A549 (cell line): ENCODE results near the gene SHANK3. TPM values are rescaled to one million over a fixed set of nuclear protein-coding genes. Genes with fewer than 3 reads are reported as not detected.
"Not testable (repeated sequence)": the region's sequence is repeated elsewhere in the genome, so short reads cannot be mapped to it uniquely, and the experiment has no call there.

Experiments used
- ATAC-seq, 2 experiments: fragments of 200-7000 bp in 1 of 2; fragments of >200 bp in 1 of 2; cut with Nextera tagmentation in 1 of 2; cut with Tn5 transposase in 1 of 2; 3 replicates each; pipeline versions ENCODE4 v1.8.0 to v1.9.1; 2018 to 2020; ENCODE audit warnings: mild to moderate bottlenecking in 1 of 2, moderate library complexity in 1 of 2
- CTCF ChIA-PET: fragments of 300-600 bp; sonication (Branson Sonifier 250); formaldehyde crosslinking; extraction: SDS; loops from one replicate; lab custom pipeline; 2021; ENCODE audit warnings: antibody characterized with exemption, inconsistent platforms; lab: Yijun Ruan, JAX
- POLR2A ChIA-PET: fragments of 350-600 bp; formaldehyde crosslinking; extraction: SDS; loops from one replicate; lab custom pipeline; 2021; ENCODE audit warnings: antibody characterized with exemption, inconsistent platforms; lab: Yijun Ruan, JAX
- DNase-seq, 2 experiments: peaks; one replicate each; pipeline versions ENCODE4 v3.0.0 to v3.0.0-alpha.2; 2011 to 2016; ENCODE audit warnings: low read depth in 1 of 2, low spot score in 1 of 2
- FAIRE-seq: peaks from 2 replicates; lab custom pipeline; 2011; peaks lifted over from hg19 to GRCh38; lab: Jason Lieb, UNC
- H3K27ac ChIP-seq, 2 experiments: fragments of >200 bp; sonication (Bioruptor Twin); formaldehyde crosslinking; 3 replicates each; pipeline ENCODE4 v1.5.1; 2016 to 2017
- H3K4me1 ChIP-seq: fragments of >200 bp; sonication (Bioruptor Twin); formaldehyde crosslinking; 3 replicates; pipeline ENCODE4 v1.6.1; 2016
- H3K4me2 ChIP-seq: fragments of >200 bp; sonication (Bioruptor Twin); formaldehyde crosslinking; 3 replicates; pipeline ENCODE4 v1.6.1; 2016
- H3K4me3 ChIP-seq: fragments of >200 bp; sonication (Bioruptor Twin); formaldehyde crosslinking; 3 replicates; pipeline ENCODE4 v1.5.1; 2016
- H3K9me3 ChIP-seq: fragments of >200 bp; sonication (Bioruptor Twin); formaldehyde crosslinking; 3 replicates; pipeline ENCODE4 v1.6.1; 2016
- CEBPB ChIP-seq, 2 experiments: fragments of >200 bp in 1 of 2; sonication (Bioruptor Twin) in 1 of 2; formaldehyde crosslinking in 1 of 2; IDR thresholded peaks; 2 replicates each; pipeline ENCODE4 v1.6.1; 2012 to 2016
- FOSL2 ChIP-seq, 2 experiments: fragments of 450-650 bp in 1 of 2; fragments of >200 bp in 1 of 2; sonication (Bioruptor Twin) in 1 of 2; formaldehyde crosslinking; IDR thresholded peaks; 2 replicates each; pipeline versions ENCODE4 v1.5.0 to v1.6.1; 2016 to 2020; ENCODE audit warnings: mild to moderate bottlenecking in 1 of 2, moderate library complexity in 1 of 2
- GATA3 ChIP-seq: IDR thresholded peaks from 2 replicates; pipeline ENCODE4 v1.6.1; 2012; ENCODE audit warnings: borderline replicate concordance
- HDAC2 ChIP-seq: fragments of 200-600 bp; sonication (generic); IDR thresholded peaks from 2 replicates; pipeline ENCODE4 v1.6.1; 2016
- HOXB13 ChIP-seq: fragments of 250-450 bp; sonication (Bioruptor Pico); IDR thresholded peaks from 2 replicates; pipeline ENCODE4 v1.5.0; 2020; ENCODE audit warnings: low read depth, mild to moderate bottlenecking, moderate library complexity
- JUN ChIP-seq, 2 experiments: fragments of >200 bp; sonication (Bioruptor Twin); formaldehyde crosslinking; IDR thresholded peaks; 2 replicates in 1 of 2; 3 replicates in 1 of 2; pipeline ENCODE4 v1.6.1; 2016 to 2017
- JUNB ChIP-seq: fragments of >200 bp; sonication (Bioruptor Twin); formaldehyde crosslinking; IDR thresholded peaks from 2 replicates; pipeline ENCODE4 v1.6.1; 2016
- KDM1A ChIP-seq: fragments of 200-600 bp; sonication (generic); IDR thresholded peaks from 2 replicates; pipeline ENCODE4 v1.6.1; 2016; ENCODE audit warnings: low read depth, mild to moderate bottlenecking
- POLR2A ChIP-seq: IDR thresholded peaks from 2 replicates; pipeline ENCODE4 v1.6.1; 2012; ENCODE audit warnings: mild to moderate bottlenecking, low read length
- RCOR1 ChIP-seq: fragments of 150-350 bp; IDR thresholded peaks from 2 replicates; pipeline ENCODE4 v1.6.1; 2014; ENCODE audit warnings: antibody characterized with exemption, low read length, low read depth
- RFX5 ChIP-seq: fragments of 450-650 bp; IDR thresholded peaks from 2 replicates; pipeline ENCODE4 v1.7.1; 2014; ENCODE audit warnings: antibody characterized with exemption, mild to moderate bottlenecking, moderate library complexity
- RNF2 ChIP-seq: fragments of 200-600 bp; sonication (generic); IDR thresholded peaks from 2 replicates; pipeline ENCODE4 v1.6.1; 2016; ENCODE audit warnings: low read depth, mild to moderate bottlenecking, antibody characterized with exemption, moderate library complexity, borderline replicate concordance
- SREBF2 ChIP-seq: fragments of 450-650 bp; IDR thresholded peaks from 2 replicates; pipeline ENCODE4 v1.6.1; 2014; ENCODE audit warnings: mild to moderate bottlenecking, moderate library complexity
- ZNF302 ChIP-seq: fragments of 250-450 bp; sonication (Bioruptor Pico); IDR thresholded peaks from 2 replicates; pipeline ENCODE4 v1.9.0; 2021; ENCODE audit warnings: inconsistent platforms, mild to moderate bottlenecking, moderate library complexity
- WGBS: methylation state at CpG from one replicate; pipeline ENCODE4 v1.1.6; 2017; ENCODE audit errors: missing lambda C conversion rate; 5-methylcytosine and 5-hydroxymethylcytosine counted together
- polyA plus RNA-seq, 4 experiments: library from polyadenylated mRNA; depleted of rRNA in 3 of 4; stranded (reverse); fragments of >200 nt; fragmentation: RNase III in 1 of 4; extraction: RNeasy Plus Mini Kit Qiagen cat#74134 plus additional on column Dnase treatment in 1 of 4; gene quantifications; 2 replicates in 3 of 4; 3 replicates in 1 of 4; pipeline ENCODE4 v1.2.3, GENCODE V29; 2011 to 2017
- TF ChIP-seq, protein P1 (sequence below): fragments of >200 bp; sonication (Bioruptor Twin); formaldehyde crosslinking; IDR thresholded peaks from 2 replicates; pipeline ENCODE4 v1.6.1; 2016
- TF ChIP-seq, protein P2 (sequence below): fragments of >200 bp; sonication (Bioruptor Twin); formaldehyde crosslinking; IDR thresholded peaks from 3 replicates; pipeline ENCODE4 v1.5.1; 2016

Gene SHANK3
- polyA plus RNA-seq, 2 of the 4 experiments (the other 2 are of a cell fraction): 0.53 to 2.4 TPM

GRCh38 chr22:50640857-50641647 is 31.6 kb upstream of the SHANK3 start:
- Histone ChIP-seq H3K4me3 (no peak overlapping the region), H3K27ac (no peak overlapping the region), H3K4me2 (no peak overlapping the region), H3K9me3 (no peaks in the 10 kb centered on the region), H3K4me1 (no peaks in the 10 kb centered on the region)
- CTCF ChIA-PET: interaction anchor here (1.1 kb wide), 1 partner anchor 84 kb away, joined by 3 read pairs; no protein-coding TSS in a partner anchor
- FAIRE-seq (no peak), DNase-seq (no peak), ATAC-seq (no peak)
- 78% methylated on average over 11 of the region's 15 CpGs for WGBS
- POLR2A ChIA-PET: no interaction called here
- TF ChIP-seq, protein P1, sequence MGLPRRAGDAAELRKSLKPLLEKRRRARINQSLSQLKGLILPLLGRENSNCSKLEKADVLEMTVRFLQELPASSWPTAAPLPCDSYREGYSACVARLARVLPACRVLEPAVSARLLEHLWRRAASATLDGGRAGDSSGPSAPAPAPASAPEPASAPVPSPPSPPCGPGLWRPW: no peak
- TF ChIP-seq HOXB13 (no peak), GATA3 (no peak), RFX5 (no peak), FOSL2 (IDR thresholded peaks at IDR 0.05) (no peak), FOSL2 (CRISPR knock-in tag; IDR thresholded peaks at IDR 0.05) (no peak), POLR2A (no peak), RCOR1 (no peak), JUNB (no peak)

DNA sequence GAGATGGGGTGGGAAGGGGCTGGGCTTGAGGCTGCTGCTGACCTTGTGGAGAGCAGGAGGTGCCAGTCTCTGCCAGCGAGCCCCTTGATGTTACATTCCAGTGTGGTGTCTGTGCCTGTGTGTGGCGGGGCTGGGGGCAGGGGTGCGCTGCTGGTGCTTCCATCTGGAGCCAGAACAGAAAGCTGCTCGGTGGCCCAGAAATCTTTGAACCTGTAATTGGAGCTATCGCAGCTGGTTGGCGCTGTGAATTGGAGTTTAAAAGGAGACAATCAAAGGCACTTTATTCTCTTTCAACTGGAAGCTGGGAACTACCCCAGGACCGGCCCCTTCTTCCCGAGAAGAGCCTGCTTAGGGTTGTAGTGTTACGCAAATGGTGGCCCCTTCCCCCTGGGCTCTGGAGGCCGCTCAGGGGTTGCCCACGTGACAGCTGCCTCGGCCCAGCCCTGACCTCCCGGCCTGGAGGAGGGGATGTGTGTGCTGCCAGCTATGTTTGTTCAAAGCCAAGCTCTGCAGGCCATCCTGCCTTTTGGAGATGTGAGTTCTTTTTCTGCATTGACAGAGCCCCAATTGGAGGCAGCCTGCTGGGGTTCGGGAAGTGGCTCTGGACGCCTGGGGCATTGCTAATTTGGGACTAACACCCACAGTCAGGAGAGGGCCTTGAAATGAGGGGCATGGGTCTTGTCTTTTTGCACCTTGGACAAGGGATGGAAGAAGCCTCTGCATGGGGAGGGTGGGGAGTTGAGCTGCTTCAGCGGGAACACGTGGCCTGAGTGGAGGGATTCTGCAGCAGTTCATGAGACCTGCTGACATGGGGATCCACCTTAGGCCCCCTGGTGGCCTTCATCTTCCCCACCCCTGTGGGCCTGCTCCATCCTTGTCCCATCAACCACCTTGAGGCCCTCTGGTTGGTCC is 30.7 kb upstream of the SHANK3 start:
- peak in 1 of 2 experiments; percentile 60; a peak in 3 of 6 replicates for ATAC-seq
- CTCF ChIA-PET: interaction anchor here (0.8 to 1.2 kb wide), 2 partner anchors 13 to 22 kb away, joined by 3 read pairs; no protein-coding TSS in a partner anchor
- no peak for FAIRE-seq
- Histone ChIP-seq H3K4me2 (no peak overlapping the region), H3K4me1 (no peaks in the 10 kb centered on the region), H3K27ac (no peak overlapping the region), H3K4me3 (no peak overlapping the region), H3K9me3 (peaks cover 5% of the 10 kb centered on the region; the same call in 1 of the 3 replicates)
- TF ChIP-seq RCOR1: no peak
- no peak for TF ChIP-seq RNF2
- TF ChIP-seq HDAC2: no peak
- no peak for TF ChIP-seq CEBPB (IDR thresholded peaks at IDR 0.05)
- TF ChIP-seq ZNF302 (CRISPR knock-in tag): no peak
- TF ChIP-seq, protein P2, sequence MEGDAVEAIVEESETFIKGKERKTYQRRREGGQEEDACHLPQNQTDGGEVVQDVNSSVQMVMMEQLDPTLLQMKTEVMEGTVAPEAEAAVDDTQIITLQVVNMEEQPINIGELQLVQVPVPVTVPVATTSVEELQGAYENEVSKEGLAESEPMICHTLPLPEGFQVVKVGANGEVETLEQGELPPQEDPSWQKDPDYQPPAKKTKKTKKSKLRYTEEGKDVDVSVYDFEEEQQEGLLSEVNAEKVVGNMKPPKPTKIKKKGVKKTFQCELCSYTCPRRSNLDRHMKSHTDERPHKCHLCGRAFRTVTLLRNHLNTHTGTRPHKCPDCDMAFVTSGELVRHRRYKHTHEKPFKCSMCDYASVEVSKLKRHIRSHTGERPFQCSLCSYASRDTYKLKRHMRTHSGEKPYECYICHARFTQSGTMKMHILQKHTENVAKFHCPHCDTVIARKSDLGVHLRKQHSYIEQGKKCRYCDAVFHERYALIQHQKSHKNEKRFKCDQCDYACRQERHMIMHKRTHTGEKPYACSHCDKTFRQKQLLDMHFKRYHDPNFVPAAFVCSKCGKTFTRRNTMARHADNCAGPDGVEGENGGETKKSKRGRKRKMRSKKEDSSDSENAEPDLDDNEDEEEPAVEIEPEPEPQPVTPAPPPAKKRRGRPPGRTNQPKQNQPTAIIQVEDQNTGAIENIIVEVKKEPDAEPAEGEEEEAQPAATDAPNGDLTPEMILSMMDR: no peak
- TF ChIP-seq RFX5: no peak
- TF ChIP-seq SREBF2: no peak
- TF ChIP-seq KDM1A: no peak
- TF ChIP-seq JUN (IDR thresholded peaks at IDR 0.05): no peak
- POLR2A ChIA-PET: no interaction called here
- WGBS: 68% methylated on average over 13 of the region's 17 CpGs
- no peak for DNase-seq

DNA sequence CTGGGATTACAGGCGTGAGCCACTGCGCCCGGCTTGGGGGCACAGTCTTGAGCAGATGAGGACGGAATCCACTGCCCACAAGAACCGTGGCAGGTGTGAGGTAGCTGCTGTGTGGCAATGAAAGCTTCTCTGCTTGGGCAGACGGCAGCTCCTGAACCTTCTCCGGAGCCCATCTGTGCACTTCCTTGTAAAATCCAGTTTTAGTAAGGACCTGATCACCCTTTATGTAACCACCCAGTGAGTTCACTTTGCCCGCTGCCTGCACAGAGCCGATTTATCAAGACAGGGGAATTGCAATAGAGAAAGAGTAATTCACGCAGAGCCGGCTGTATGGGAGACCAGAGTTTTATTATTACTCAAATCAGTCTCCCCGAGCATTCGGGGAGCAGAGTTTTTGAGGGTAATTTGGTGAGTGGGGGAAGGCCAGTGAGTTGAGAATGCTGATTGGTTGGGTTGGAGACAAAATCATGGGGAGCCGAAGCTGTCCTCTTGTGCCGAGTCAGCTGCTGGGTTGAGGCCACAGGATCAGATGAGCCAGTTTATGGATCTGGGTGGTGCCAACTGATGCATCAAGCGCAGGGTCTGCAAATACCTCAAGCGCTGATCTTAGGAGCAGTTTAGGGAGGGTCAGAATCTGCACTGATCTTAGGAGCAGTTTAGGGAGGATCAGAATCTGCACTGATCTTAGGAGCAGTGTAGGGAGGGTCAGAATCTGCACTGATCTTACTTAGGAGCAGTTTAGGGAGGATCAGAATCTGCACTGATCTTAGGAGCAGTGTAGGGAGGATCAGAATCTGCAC is 29.4 kb upstream of the SHANK3 start:
- 75% methylated on average over 15 of the region's 17 CpGs for WGBS
- ATAC-seq (peak in 1 of 2 experiments; percentile 38; a peak in 1 of 6 replicates), FAIRE-seq (peak; percentile 68)
- H3K27ac ChIP-seq, H3K4me1 ChIP-seq, H3K4me2 ChIP-seq, H3K4me3 ChIP-seq, DNase-seq, POLR2A ChIA-PET, H3K9me3 ChIP-seq: not testable (repeated sequence)
- CTCF ChIA-PET: interaction anchor here (1.2 kb wide), 1 partner anchor 23 kb away, joined by 3 read pairs; no protein-coding TSS in a partner anchor

DNA sequence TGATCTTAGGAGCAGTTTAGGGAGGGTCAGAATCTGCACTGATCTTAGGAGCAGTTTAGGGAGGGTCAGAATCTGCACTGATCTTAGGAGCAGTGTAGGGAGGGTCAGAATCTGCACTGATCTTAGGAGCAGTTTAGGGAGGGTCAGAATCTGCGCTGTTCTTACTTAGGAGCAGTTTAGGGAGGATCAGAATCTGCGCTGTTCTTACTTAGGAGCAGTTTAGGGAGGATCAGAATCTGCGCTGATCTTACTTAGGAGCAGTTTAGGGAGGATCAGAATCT is 28.9 kb upstream of the SHANK3 start:
- CTCF ChIA-PET, H3K4me1 ChIP-seq: not testable (repeated sequence)
- FAIRE-seq: peak; percentile 78

More for the DNA sequence above, 28.9 kb upstream of the SHANK3 start:
- H3K27ac ChIP-seq, DNase-seq, H3K4me3 ChIP-seq, H3K4me2 ChIP-seq, POLR2A ChIA-PET: not testable (repeated sequence)
- peak in 1 of 2 experiments; percentile 89; a peak in 2 of 6 replicates for ATAC-seq
- peaks cover 11% of the 10 kb centered on the region; the same call in 2 of the 3 replicates for H3K9me3 ChIP-seq
- 26% methylated on average over 3 of the region's 3 CpGs for WGBS
